GM18520 (cell line): ENCODE measurements around the gene PRKG1.
A peak's percentile ranks its signal among the peaks of the same experiment; 100 is the strongest.

Experiments
- ATAC-seq: cut with Tn5 transposase; IDR thresholded peaks from one replicate; pipeline ENCODE4 v1.9.1; 2021; ENCODE audit not compliant: unreplicated experiment

PRKG1 gene

DNA sequence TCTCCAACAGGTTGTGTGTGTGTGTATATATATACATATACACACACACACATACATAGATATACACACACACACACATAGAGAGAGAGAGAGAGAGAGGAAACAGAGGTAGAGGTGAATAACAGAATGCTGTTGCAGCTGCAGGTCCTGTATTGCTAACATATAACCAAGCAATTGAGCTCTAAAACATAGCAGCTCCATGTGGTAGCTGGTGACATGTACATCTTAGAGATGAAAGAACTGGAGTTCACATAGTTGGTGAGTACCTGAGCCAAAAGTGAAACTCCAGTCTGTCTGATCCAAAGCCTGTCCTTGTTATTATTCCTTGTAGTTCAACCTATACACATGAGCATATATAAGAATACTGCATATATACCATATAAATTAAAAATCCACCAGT, 778.0 kb downstream of the PRKG1 start:
- ATAC-seq, result no peak

DNA sequence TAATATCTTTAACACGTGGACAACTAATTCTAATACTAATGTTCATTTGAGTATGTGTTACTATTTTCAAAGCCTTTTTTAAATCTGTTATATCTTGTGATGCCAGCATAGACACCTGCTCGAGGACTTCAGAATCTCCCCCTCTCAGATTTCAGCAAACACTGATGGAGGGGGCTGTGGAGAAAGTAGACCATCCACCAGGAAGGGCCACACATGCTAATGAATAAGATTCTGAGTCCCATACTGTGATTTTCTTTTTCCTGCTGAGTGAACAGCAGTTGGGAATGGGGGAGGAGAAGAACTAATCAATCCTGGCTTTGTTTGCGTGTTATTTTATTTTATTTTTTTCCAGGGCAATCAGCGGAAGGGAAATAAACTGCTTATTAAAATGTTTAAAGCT, 783.0 kb downstream of the PRKG1 start:
- ATAC-seq, result no peak

DNA sequence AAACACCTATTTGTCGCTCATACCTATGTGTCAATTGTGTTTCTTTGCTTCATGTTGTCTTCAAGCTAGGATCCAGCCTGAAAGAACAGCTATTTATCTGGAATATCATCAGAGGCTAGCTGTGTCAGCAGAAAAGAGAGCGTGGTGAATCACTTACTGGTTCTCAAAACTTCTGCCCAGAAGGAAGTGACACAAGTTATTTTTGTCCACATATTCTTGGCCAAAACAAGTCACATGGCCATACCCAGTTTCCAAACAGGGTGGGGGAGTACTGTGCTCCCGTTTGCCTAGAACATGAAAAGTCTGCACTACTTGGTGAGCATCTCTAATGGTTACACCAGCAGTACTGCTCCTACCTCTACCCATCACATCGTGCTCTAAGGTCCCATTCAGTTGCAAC, 786.0 kb downstream of the PRKG1 start:
- ATAC-seq, result no peak

DNA sequence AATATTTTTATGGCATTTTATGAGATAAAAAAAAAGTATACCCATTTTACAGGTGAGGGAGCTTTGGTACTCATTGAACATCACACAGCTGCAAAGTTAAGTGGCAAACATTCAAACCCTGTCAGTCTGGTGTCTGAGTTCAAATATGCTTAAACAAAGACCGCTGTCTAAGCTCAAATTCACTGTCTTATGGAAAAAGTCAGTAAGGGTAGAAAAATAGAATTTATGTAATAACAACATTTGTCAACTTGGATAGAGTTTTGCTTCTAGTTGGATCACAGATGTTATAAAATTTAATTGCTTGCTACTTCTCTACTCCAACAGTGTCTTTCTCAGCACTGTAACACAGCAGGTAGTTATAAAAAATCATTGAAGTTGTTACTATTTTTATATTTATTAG, 786.8 kb downstream of the PRKG1 start:
- ATAC-seq, result no peak

DNA sequence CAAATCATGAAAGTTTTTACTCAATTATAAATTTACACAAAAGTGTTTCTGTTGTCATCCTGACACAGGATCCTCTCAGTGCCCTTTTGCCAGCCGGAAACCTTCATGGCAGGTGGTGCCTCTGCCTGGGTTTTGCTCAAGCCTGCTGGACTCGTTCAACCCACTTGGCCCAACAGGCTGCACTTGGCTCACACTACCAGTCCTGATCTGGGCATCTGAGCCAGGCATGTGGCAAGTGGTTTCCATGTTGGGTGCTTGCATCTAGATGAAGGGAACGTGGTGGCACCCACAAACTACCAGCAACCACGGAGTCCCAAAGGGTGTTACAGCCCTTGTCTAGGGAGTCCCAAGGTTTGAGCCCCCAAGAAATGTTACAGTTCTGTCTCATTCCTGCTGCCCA, 787.4 kb downstream of the PRKG1 start:
- ATAC-seq, result no peak

DNA sequence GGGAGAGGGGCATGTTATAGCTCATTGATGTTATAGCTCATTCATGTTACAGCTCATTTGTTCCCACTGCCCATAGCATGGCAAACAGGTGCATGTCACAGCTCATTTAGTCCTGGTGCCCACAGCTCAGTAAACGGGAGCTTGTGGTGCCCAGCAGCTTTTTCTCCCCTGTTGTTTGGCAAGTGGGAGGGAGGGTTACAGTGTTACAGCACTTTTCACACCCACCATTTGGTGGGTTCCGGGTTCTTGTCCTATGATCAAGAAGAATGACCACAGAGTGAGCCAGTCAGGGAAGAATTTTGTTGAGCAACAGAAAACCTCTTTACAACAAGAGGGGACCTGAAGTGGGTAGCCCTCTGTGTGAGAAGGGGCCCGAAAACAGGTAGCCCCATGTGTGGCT, 787.9 kb downstream of the PRKG1 start:
- no peak for ATAC-seq

DNA sequence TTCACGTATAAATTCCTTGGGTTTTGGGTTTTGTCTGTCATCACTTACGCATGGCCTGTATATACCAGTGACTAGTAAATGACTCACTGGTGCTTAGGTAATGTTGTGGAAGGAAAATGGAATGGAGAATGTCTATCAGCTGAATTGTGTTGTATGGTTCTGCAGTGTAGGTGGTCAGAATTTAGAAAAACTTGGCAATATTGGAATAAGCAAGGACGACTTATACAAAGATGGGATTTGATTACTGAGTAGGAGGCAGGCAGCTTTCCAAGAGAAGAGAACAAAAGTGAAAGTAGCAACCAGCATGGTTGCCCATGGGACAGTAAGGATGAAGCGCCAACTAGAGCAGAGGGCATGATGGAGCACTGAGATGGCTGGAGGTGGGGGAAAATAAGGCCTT, 793.7 kb downstream of the PRKG1 start:
- no peak for ATAC-seq

DNA sequence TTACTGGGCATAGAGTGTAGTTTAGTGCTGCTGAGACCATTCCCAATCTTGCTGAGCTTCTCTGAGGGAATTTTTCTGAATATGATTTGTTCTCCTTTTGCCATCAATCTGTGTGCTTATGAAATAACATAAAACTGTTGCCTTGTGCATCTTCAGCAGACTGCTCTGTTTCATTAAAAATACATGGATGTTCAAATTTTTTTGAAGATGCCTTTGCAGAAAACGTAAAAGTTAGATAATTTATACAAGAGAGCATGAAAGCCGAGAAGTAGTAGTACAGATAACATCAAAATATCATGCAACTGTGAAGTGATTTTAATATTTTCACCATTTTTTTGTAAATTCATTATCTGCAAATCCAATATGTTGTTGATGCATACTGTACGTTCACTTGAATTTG, 799.8 kb downstream of the PRKG1 start:
- ATAC-seq, result no peak

DNA sequence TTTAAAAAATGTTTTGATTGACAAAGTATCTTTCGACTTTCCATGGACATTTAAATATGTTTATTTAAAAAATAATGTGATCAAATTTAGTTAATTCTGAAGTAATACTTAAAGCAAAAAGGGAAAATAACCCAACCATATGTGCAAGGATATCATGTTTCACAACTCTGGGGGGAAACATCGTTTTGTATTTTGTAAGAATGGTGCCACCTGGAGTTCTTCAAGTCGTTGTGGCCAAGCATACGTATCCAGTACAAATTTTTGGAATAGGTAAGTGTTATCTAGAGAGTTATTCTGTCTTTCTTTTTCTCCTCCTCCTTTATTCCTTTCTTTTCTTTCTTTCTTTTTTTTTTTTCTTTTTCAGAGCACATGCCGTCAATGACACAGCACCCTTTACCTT, 801.3 kb downstream of the PRKG1 start:
- ATAC-seq, result no peak

DNA sequence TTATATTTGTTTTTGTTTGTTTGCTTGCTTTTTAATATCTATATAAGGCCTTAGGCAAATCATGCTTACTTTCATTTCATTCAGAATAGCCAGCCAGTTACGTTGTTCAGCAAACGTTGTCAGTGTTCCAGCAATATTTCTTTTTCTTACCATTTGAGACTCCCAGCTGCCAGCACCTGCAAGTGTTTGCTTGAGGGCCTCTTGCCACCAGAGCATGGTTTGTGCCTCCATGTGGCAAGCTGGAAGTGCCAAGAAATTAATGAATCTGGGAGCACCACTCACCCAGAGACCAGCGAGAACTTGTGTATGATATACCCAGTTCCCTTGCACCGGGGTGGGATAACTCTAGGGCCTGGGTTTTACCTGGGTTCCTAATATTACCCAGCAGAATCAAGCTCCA, 802.2 kb downstream of the PRKG1 start:
- ATAC-seq, result no peak

DNA sequence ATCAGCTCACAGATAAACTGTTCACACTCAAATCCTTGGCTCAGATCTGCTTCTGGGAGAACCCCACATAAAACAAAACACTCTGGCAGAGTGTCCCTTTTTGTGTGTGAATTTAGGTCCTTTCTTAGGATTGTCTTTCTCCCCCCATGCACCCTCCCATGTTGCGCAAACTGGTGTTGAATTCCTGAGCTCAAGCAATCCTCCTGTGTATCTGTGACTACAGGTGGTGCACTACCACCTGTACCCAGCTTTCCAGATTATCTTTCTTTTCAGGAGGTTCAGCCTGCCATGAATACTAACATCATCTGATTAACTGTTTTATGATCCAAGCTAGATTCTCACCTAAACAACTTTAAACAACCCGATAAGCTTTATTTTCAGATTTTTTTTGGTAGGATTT, 802.7 kb downstream of the PRKG1 start:
- no peak for ATAC-seq

DNA sequence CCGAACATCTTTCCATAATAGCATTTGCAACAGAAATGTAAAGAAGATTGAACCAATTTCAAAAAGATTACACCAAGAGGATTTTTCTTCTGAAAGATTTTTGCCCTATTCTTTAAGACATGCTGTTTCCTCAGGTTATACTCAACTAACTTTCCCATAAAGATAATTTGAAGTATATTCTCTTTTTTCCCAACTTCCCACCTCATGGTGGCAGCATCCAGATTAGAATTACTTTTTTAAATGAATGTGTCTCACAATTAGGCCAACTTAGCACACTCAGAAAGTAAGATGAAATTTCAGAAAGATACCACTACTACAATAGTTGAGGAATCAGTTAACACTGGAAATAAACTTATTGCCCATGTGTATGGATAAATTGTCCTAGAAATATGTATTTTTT, 803.3 kb downstream of the PRKG1 start:
- ATAC-seq, result no peak

DNA sequence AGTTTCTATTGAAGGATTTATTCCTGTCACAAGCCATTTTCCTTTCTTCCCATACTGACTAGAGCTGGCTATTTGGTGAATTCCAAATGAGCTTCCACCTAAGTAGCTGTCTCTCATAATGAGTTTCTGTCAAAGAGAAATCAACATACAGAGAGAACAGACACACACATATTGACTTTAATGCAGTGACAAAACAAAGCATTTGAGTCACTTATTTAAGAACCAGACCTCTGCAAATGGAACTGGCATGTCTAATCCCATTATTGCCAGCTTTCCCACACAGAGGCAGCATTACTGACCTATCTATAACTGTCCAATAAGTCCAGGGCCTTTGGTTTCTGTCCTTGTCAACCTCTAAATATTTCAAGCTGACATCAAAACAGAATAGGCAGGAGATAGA, 804.4 kb downstream of the PRKG1 start:
- ATAC-seq, result no peak

DNA sequence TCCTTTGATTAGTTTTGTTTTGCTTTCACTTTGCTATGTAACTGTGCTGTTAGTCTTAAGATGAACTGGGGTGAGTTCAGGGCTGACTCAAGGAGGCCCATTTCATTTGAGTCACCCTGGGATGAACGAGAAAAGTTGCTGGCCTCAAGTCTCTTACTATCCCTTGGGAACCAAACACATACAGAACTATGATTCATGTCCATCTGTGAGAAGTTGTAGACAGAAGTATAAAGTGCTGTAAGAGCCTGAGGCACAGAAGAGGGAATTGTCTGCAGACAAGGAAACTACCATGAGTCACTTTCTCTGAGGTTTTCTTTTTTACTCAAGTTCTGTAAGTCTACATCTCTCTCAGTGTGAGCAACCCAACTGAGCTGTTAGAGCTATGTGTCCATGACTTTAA, 805.0 kb downstream of the PRKG1 start:
- ATAC-seq, result peak; percentile 95

DNA sequence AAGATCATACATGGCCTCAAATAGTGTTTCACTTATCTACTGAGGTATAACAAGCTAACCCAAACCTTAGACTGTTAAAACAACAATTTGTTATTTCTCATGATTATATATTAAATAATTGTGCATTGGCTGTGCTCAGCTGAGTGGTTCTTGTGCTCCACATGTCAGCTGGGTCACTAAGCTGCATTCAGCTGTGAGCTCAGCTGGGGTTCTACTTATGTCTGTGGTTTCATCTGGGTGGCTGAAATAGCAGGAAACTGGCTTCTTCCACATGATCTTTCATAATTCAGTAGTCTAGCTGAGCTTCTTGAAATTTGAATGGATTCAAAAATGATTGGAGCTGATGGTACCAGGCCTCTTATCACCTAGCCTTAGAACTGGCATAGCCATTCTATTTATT, 806.9 kb downstream of the PRKG1 start:
- no peak for ATAC-seq

DNA sequence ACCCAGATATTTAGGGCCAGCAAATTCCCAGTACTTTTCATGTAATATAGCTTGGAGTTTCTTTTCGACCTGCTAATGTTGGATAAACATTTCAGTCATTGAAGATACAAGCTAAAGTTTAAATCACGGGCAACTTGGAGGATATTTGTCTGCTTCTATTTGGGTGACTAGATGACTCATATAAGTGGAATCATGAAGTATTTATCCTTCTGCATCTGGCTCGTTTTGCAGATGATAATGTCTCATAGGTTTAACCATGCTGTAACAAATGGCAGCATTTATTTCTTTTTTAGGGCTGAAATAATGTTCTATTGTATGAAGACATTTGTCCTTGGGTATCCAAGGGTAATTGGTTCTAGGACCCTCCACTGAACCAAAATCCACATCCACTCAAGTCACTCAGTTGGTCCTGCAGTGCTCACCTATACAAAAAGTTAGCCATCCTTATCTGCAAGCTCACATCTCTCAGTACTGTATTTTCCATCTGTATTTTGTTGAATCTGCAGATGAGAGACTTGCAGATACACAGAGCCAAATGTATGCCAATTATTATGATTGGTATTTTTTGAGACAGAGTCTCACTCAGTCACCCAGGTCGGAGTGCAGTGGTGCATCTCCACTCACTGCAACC, 812.3 kb downstream of the PRKG1 start:
- no peak for ATAC-seq

DNA sequence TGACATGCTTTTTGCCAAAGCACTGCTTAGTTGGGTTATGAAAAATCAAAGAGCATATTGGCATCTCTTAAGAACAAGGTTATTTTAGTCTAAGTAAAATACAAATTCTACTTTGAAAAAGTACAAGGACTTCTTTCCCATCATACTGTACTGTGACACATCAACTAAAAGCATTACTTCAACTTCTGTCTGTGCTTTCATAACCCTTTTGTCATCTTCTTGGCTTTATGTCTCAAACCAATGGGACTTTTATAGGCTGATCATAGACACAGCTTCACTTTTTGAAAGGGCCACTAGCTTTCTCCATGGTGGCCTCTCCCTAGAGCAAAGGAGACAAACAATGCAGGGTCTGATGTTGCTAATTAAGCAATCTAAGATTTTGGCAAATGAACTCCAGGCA, 814.0 kb downstream of the PRKG1 start:
- ATAC-seq, result no peak

DNA sequence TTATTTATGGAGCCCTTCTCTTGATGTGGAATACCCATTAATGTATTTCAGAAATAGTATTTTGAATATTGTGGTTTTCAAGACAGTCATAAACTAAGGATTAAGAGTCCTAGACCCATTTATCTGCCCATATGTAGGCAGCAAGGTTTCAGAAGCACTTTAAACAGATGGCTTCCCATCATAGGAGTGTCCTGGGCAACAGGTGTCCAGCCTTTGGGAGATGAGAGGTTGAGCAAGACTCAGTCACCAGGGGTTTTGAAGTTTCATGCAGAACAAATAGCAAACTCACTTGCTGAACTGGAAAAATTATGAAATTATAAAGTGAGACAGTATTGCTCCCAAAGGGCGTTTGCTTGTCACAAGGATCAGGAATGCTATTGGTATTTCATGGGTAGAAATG, 818.0 kb downstream of the PRKG1 start:
- no peak for ATAC-seq

DNA sequence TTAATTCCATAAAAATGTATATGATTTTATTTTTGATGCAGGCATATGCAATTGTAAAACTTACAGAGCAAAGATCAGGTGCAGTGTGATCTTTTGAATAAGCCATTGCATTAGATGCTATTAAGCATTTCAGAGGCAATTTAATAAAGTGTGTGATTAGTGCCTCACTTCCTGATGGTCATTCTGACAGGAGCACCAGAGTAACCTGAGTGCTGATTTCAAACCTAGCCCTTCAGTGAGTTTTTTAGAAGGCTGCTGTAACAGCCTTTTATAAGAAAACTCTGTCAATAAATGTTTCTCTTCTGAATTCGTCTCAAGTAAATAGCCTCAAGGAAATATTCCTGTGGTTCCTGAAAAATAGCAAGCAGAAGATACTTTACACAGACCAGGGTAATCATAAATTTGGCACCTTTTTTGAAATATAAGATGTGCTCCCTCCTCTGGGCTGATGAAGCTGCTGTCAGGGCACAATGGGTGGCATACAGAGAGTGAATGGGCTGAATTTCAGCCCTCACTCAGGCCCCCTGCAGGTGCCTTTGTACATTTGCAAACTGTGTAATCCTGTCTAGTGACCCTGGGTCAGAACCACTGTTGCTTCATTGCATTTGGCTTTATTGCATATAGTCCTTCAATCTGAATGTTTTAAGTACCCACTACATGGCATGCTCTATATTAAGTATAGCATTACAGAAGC, 818.8 kb downstream of the PRKG1 start:
- ATAC-seq, result peak; percentile 80

DNA sequence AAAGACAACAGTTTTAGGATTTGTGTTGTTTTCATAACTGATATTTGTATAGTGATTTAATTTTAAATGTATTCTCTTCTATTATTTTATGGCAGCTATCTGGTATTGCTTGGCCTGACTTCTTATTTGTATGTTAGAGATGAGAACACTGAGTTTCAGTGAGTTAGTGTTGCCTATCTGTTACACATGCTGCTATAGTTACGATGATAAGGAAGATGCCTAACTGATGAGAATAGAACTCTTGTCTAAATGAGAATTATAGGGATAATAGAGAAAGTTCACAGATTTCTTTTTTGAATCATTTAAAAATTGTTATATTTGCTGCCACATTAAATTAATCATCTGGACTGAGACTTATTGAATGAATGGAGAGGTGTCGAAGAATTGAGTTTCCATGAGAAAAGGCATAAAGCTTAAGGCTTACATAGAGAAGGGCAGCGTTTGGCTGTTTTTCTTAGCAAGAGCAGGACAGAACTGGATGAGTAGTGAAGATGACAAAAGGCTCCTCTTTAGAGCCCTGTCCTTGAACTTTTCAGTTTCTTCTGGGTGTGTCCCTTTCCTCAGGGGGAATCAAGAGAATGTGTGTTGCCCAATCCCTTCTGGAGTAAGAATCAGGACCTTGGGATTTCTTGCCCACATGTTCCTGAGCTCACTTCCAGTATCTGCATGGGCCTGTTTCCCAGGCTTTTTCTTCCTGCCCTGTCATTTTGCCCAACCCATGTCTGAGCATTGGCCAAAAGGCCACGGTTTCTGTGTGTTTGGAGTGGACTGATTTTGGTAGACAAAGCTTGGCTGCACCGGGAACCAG, 820.7 kb downstream of the PRKG1 start:
- ATAC-seq, result no peak

DNA sequence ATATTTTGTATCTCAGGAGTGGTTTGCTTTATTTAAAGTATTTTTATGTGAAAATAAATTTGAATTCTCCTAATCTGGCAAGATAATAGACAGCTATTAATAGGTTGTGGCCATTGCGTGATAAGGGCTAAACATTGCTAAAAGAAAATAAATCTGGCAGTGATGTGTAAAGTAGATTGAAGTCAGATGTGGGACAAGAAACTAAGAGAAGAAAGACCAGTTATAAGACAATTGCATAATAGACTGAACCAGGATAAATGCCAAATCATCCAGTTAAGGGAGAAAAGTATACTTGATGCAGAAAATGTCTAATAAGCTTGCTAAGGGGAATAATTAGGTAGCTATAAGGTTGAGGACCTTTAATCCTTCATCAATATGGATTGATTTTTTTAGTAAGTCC, 822.6 kb downstream of the PRKG1 start:
- no peak for ATAC-seq

DNA sequence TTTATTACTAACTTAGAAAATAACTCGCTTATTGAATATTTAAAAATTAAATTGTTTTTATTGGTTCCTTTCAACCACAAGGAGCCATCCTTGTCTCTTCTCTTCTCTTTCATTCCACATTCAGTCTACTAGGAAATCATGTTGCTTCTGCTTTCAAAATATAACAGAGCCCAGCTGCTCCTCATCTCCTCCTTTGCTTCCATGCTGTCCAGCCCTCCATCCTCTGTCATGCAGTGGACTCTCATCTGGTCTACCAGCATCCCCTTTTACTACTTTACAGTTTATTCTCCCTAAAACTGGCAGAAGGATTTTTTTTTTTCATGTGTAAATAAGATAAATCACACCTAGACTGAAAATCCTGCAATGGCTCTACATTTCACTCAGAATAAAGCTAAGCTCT, 823.3 kb downstream of the PRKG1 start:
- ATAC-seq, result no peak
